ENCODE results near the gene MTFR1L.

- no peak for TF ChIP-seq REST (IDR thresholded peaks at IDR 0.05; ENCODE audit: borderline replicate concordance)
- TF ChIP-seq CTCF (IDR thresholded peaks at IDR 0.05; ENCODE audit: poor library complexity, severe bottlenecking): no peak
- TF ChIP-seq SMC3 (conservative IDR thresholded peaks at IDR 0.05; ENCODE audit: poor library complexity): no peak
- no peak for TF ChIP-seq POLR2AphosphoS5 (IDR thresholded peaks at IDR 0.05)
Observed at GRCh38 chr1:25876693-25877077, 56.9 kb downstream of the MTFR1L start.

Data from neural cell (in vitro differentiated cells).